H9 (cell line): ENCODE data around the gene MICA. TPM values are rescaled to one million over a fixed set of nuclear protein-coding genes. Genes with fewer than 3 reads are reported as not detected.

Experiments used
- DNase-seq: peaks from one replicate; pipeline ENCODE4 v3.0.0-alpha.2; 2017
- H2AFZ ChIP-seq: one replicate; pipeline ENCODE4 v1.6.1; 2013; ENCODE audit warnings: mild to moderate bottlenecking, low read length, control low read depth, moderate library complexity
- H2AK5ac ChIP-seq: 2 replicates; pipeline ENCODE4 v1.6.1; 2013; ENCODE audit warnings: low read length, control low read depth, mixed read lengths; ENCODE audit not compliant: insufficient read length
- H2BK120ac ChIP-seq: one replicate; pipeline ENCODE4 v1.6.1; 2013; ENCODE audit warnings: low read depth, mild to moderate bottlenecking, low read length, control low read depth, inconsistent platforms; ENCODE audit not compliant: poor library complexity, severe bottlenecking
- H2BK12ac ChIP-seq: 2 replicates; pipeline ENCODE4 v1.6.1; 2013; ENCODE audit warnings: low read length, control low read depth, mixed read lengths, low read depth; ENCODE audit not compliant: insufficient read length
- H2BK15ac ChIP-seq: 2 replicates; pipeline ENCODE4 v1.6.1; 2013; ENCODE audit warnings: low read depth, low read length, control low read depth
- H2BK20ac ChIP-seq: one replicate; pipeline ENCODE4 v1.6.1; 2013; ENCODE audit warnings: low read depth, mild to moderate bottlenecking, low read length, control low read depth, inconsistent platforms; ENCODE audit not compliant: poor library complexity, severe bottlenecking
- H2BK5ac ChIP-seq: 2 replicates; pipeline ENCODE4 v1.6.1; 2013; ENCODE audit warnings: low read length, control low read depth, mixed read lengths; ENCODE audit not compliant: insufficient read length
- H3K14ac ChIP-seq: 2 replicates; pipeline ENCODE4 v1.6.1; 2013; ENCODE audit warnings: low read length, control low read depth; ENCODE audit not compliant: insufficient read depth
- H3K18ac ChIP-seq: 2 replicates; pipeline ENCODE4 v1.6.1; 2013; ENCODE audit warnings: low read depth, mild to moderate bottlenecking, mixed read lengths, low read length, control low read depth; ENCODE audit not compliant: insufficient read length
- H3K23ac ChIP-seq: 2 replicates; pipeline ENCODE4 v1.6.1; 2013; ENCODE audit warnings: low read length, control low read depth, mixed read lengths, low read depth; ENCODE audit not compliant: insufficient read length
- H3K23me2 ChIP-seq: 2 replicates; pipeline ENCODE4 v1.6.1; 2013; ENCODE audit warnings: low read depth, mild to moderate bottlenecking, mixed read lengths, low read length, control low read depth; ENCODE audit not compliant: insufficient read length, poor library complexity, severe bottlenecking
- H3K27ac ChIP-seq: 2 replicates; pipeline ENCODE4 v1.5.1; 2013; ENCODE audit warnings: low read length, control low read depth, mixed read lengths, low read depth; ENCODE audit not compliant: insufficient read length
- H3K27me3 ChIP-seq: 2 replicates; pipeline ENCODE4 v1.6.1; 2013; ENCODE audit warnings: low read length, control low read depth, inconsistent platforms; ENCODE audit not compliant: insufficient read depth
- H3K4ac ChIP-seq: 2 replicates; pipeline ENCODE4 v1.6.1; 2013; ENCODE audit warnings: low read depth, mild to moderate bottlenecking, control low read depth, inconsistent platforms, low read length, moderate library complexity
- H3K4me1 ChIP-seq: 2 replicates; pipeline ENCODE4 v1.6.1; 2013; ENCODE audit warnings: low read length, control low read depth, inconsistent platforms; ENCODE audit not compliant: insufficient read depth
- H3K4me2 ChIP-seq: 2 replicates; pipeline ENCODE4 v1.6.1; 2013; ENCODE audit warnings: low read length, control low read depth, mixed read lengths; ENCODE audit not compliant: insufficient read length, insufficient read depth
- H3K56ac ChIP-seq: 2 replicates; pipeline ENCODE4 v1.6.1; 2013; ENCODE audit warnings: low read depth, mild to moderate bottlenecking, mixed read lengths, low read length, control low read depth; ENCODE audit not compliant: insufficient read length
- H3K79me1 ChIP-seq: 2 replicates; pipeline ENCODE4 v1.6.1; 2013; ENCODE audit warnings: low read depth, mild to moderate bottlenecking, moderate library complexity, low read length, control low read depth, inconsistent platforms; ENCODE audit not compliant: insufficient read depth, poor library complexity, severe bottlenecking
- H3K79me2 ChIP-seq: 2 replicates; pipeline ENCODE4 v1.6.1; 2013; ENCODE audit warnings: low read length, control low read depth, inconsistent platforms; ENCODE audit not compliant: insufficient read depth
- H3K9ac ChIP-seq: 2 replicates; pipeline ENCODE4 v1.6.1; 2013; ENCODE audit warnings: low read length, control low read depth, mixed read lengths; ENCODE audit not compliant: insufficient read length; ENCODE audit errors: extremely low read depth
- H3K9me3 ChIP-seq: one replicate; pipeline ENCODE4 v1.6.1; 2013; ENCODE audit warnings: low read depth, low read length, inconsistent platforms; ENCODE audit not compliant: control insufficient read depth
- H3T11ph ChIP-seq: one replicate; pipeline ENCODE4 v1.6.1; 2013; ENCODE audit warnings: mild to moderate bottlenecking, low read length, control low read depth, inconsistent platforms
- H4K20me1 ChIP-seq: one replicate; pipeline ENCODE4 v1.6.1; 2013; ENCODE audit not compliant: control insufficient read depth, insufficient read length, insufficient read depth
- H4K5ac ChIP-seq: 2 replicates; pipeline ENCODE4 v1.6.1; 2013; ENCODE audit warnings: low read depth, mild to moderate bottlenecking, mixed read lengths, low read length, control low read depth; ENCODE audit not compliant: insufficient read length
- H4K8ac ChIP-seq: replicated peaks from 2 replicates; pipeline ENCODE4 v1.6.1; 2013; ENCODE audit warnings: low read length, control low read depth, mixed read lengths, low read depth; ENCODE audit not compliant: insufficient read length
- H4K91ac ChIP-seq: 2 replicates; pipeline ENCODE4 v1.6.1; 2013; ENCODE audit warnings: low read depth, mild to moderate bottlenecking, moderate library complexity, mixed read lengths, low read length, control low read depth; ENCODE audit not compliant: insufficient read length
- H3K27ac Mint-ChIP-seq, 3 experiments: 2 replicates in 2 of 3; 3 replicates in 1 of 3; pipeline ENCODE4 v1.8.0; 2020 to 2021; ENCODE audit warnings: mixed read lengths in 3 of 3, mild to moderate bottlenecking in 1 of 3, moderate library complexity in 1 of 3
- H3K27me3 Mint-ChIP-seq: 2 replicates; pipeline ENCODE4 v1.8.0; 2021; ENCODE audit warnings: low read depth, mild to moderate bottlenecking, moderate library complexity, mixed read lengths
- H3K36me3 Mint-ChIP-seq, 3 experiments: 2 replicates in 2 of 3; 3 replicates in 1 of 3; pipeline ENCODE4 v1.8.0; 2020 to 2021; ENCODE audit warnings: low read depth in 3 of 3, mixed read lengths in 3 of 3; ENCODE audit not compliant: insufficient read depth in 1 of 3
- H3K4me1 Mint-ChIP-seq, 2 experiments: 2 replicates each; pipeline ENCODE4 v1.8.0; 2020; ENCODE audit warnings: mixed read lengths in 2 of 2
- H3K4me3 Mint-ChIP-seq, 2 experiments: 2 replicates in 1 of 2; 3 replicates in 1 of 2; pipeline ENCODE4 v1.8.0; 2020 to 2021; ENCODE audit warnings: mild to moderate bottlenecking in 2 of 2, mixed read lengths in 2 of 2, moderate library complexity in 1 of 2
- H3K9me3 Mint-ChIP-seq, 2 experiments: 2 replicates in 1 of 2; 3 replicates in 1 of 2; pipeline ENCODE4 v1.8.0; 2020; ENCODE audit warnings: mild to moderate bottlenecking in 2 of 2, mixed read lengths in 2 of 2, moderate library complexity in 1 of 2
- WGBS: extraction: QIAGEN DNeasy Blood & Tissue Kit; methylation state at CpG from one replicate; pipeline ENCODE4 v1.1.7; 2013; ENCODE audit warnings: missing lambda C conversion rate, low lambda C conversion rate, mixed read lengths; ENCODE audit not compliant: insufficient read length; ENCODE audit errors: extremely low coverage; 5-methylcytosine and 5-hydroxymethylcytosine counted together
- total RNA-seq: library from RNA; stranded (reverse); gene quantifications from 2 replicates; pipeline ENCODE4 v1.2.1, GENCODE V29; 2021
- TF ChIP-seq, protein P1 (sequence below): fragments of 200-600 bp; sonication (generic); conservative IDR thresholded peaks from 3 replicates; pipeline ENCODE4 v1.8.0; 2021; ENCODE audit warnings: antibody characterized with exemption, mild to moderate bottlenecking

Gene MICA
- total RNA-seq, 1 experiment from 2014 or later: 8.5 TPM

GRCh38 chr6:31381666-31382065 lies 21.7 kb upstream of the MICA start:
- Histone ChIP-seq H3K27me3 (no peaks in the 10 kb centered on the region; the same call in 1 of the 2 replicates), H2AFZ (no peak overlapping the region), H2BK12ac (no peak overlapping the region), H4K91ac (no peak overlapping the region), H3K4me1 (no peaks in the 10 kb centered on the region), H2AK5ac (no peak overlapping the region), H3K9me3 (no peaks in the 10 kb centered on the region), H3K27ac (no peak overlapping the region), H4K5ac (no peak overlapping the region), H3T11ph (no peak overlapping the region), H3K23ac (no peak overlapping the region), H2BK120ac (no peak overlapping the region), H3K56ac (no peak overlapping the region), H3K9ac (no peak overlapping the region), H3K4me2 (no peak overlapping the region), H4K8ac (no peak overlapping the region), H3K79me1 (no peaks in the 10 kb centered on the region), H3K18ac (no peak overlapping the region), H4K20me1 (no peaks in the 10 kb centered on the region), H3K4ac (no peak overlapping the region), H3K14ac (no peak overlapping the region), H3K79me2 (no peaks in the 10 kb centered on the region), H2BK5ac (no peak overlapping the region), H3K23me2 (no peaks in the 10 kb centered on the region), H2BK15ac (no peak overlapping the region), H2BK20ac (no peak overlapping the region)
- Mint-ChIP-seq H3K27ac (no peak overlapping the region), H3K36me3 (no peaks in the 10 kb centered on the region), H3K4me3 (no peak overlapping the region), H3K4me1 (peaks cover under 1% of the 10 kb centered on the region in 2 experiments; a peak in 2 of 4 replicates), H3K9me3 (no peaks in the 10 kb centered on the region), H3K27me3 (peaks cover 5% of the 10 kb centered on the region)
- TF ChIP-seq, protein P1, sequence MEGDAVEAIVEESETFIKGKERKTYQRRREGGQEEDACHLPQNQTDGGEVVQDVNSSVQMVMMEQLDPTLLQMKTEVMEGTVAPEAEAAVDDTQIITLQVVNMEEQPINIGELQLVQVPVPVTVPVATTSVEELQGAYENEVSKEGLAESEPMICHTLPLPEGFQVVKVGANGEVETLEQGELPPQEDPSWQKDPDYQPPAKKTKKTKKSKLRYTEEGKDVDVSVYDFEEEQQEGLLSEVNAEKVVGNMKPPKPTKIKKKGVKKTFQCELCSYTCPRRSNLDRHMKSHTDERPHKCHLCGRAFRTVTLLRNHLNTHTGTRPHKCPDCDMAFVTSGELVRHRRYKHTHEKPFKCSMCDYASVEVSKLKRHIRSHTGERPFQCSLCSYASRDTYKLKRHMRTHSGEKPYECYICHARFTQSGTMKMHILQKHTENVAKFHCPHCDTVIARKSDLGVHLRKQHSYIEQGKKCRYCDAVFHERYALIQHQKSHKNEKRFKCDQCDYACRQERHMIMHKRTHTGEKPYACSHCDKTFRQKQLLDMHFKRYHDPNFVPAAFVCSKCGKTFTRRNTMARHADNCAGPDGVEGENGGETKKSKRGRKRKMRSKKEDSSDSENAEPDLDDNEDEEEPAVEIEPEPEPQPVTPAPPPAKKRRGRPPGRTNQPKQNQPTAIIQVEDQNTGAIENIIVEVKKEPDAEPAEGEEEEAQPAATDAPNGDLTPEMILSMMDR: no peak
- WGBS: no CpG with 5 or more reads among the region's 4 CpGs
- no peak for DNase-seq
